ENCODE measurements around the gene GTF2I.

Gene GTF2I

DNA sequence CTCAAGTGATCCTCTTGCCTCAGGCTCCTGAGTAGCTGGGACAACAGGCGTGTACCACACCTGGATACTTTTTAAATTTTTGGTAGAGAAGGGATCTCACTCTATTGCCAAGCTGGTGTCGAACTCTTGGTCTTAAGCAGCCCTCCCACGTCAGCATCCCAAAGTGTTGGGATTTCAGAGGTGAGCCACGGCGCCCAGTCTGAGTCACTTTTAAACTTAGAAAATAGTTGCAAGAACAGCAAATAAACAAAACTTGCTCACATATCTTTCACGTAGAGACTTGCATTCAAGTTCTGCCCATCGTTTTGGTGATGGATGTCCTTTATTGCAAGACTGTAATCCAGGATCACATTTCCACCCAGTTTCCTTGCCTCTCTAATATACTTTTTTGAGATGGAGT lies 16.6 kb downstream of the GTF2I start:
- ATAC-seq, result no peak
- TF ChIP-seq, protein P1, sequence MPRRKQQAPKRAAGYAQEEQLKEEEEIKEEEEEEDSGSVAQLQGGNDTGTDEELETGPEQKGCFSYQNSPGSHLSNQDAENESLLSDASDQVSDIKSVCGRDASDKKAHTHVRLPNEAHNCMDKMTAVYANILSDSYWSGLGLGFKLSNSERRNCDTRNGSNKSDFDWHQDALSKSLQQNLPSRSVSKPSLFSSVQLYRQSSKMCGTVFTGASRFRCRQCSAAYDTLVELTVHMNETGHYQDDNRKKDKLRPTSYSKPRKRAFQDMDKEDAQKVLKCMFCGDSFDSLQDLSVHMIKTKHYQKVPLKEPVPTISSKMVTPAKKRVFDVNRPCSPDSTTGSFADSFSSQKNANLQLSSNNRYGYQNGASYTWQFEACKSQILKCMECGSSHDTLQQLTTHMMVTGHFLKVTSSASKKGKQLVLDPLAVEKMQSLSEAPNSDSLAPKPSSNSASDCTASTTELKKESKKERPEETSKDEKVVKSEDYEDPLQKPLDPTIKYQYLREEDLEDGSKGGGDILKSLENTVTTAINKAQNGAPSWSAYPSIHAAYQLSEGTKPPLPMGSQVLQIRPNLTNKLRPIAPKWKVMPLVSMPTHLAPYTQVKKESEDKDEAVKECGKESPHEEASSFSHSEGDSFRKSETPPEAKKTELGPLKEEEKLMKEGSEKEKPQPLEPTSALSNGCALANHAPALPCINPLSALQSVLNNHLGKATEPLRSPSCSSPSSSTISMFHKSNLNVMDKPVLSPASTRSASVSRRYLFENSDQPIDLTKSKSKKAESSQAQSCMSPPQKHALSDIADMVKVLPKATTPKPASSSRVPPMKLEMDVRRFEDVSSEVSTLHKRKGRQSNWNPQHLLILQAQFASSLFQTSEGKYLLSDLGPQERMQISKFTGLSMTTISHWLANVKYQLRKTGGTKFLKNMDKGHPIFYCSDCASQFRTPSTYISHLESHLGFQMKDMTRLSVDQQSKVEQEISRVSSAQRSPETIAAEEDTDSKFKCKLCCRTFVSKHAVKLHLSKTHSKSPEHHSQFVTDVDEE (CRISPR knock-in tag; IDR thresholded peaks at IDR 0.05), result no peak
- no peak for TF ChIP-seq ESRRG (CRISPR knock-in tag; IDR thresholded peaks at IDR 0.05)
- no peak for TF ChIP-seq ZFP3 (CRISPR knock-in tag; IDR thresholded peaks at IDR 0.05)
- TF ChIP-seq, protein P2, sequence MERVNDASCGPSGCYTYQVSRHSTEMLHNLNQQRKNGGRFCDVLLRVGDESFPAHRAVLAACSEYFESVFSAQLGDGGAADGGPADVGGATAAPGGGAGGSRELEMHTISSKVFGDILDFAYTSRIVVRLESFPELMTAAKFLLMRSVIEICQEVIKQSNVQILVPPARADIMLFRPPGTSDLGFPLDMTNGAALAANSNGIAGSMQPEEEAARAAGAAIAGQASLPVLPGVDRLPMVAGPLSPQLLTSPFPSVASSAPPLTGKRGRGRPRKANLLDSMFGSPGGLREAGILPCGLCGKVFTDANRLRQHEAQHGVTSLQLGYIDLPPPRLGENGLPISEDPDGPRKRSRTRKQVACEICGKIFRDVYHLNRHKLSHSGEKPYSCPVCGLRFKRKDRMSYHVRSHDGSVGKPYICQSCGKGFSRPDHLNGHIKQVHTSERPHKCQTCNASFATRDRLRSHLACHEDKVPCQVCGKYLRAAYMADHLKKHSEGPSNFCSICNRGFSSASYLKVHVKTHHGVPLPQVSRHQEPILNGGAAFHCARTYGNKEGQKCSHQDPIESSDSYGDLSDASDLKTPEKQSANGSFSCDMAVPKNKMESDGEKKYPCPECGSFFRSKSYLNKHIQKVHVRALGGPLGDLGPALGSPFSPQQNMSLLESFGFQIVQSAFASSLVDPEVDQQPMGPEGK (CRISPR knock-in tag; IDR thresholded peaks at IDR 0.05; ENCODE audit: borderline replicate concordance), result no peak
- no peak for TF ChIP-seq ISL1 (CRISPR knock-in tag; IDR thresholded peaks at IDR 0.05)
- no peak for TF ChIP-seq TCF4 (CRISPR knock-in tag; IDR thresholded peaks at IDR 0.05; ENCODE audit: borderline replicate concordance)
- TF ChIP-seq RARB (CRISPR knock-in tag; IDR thresholded peaks at IDR 0.05), result no peak
- no peak for TF ChIP-seq ZNF8 (CRISPR knock-in tag; IDR thresholded peaks at IDR 0.05)
- no peak for TF ChIP-seq SNAI2 (CRISPR knock-in tag; IDR thresholded peaks at IDR 0.05)
- TF ChIP-seq, protein P3, sequence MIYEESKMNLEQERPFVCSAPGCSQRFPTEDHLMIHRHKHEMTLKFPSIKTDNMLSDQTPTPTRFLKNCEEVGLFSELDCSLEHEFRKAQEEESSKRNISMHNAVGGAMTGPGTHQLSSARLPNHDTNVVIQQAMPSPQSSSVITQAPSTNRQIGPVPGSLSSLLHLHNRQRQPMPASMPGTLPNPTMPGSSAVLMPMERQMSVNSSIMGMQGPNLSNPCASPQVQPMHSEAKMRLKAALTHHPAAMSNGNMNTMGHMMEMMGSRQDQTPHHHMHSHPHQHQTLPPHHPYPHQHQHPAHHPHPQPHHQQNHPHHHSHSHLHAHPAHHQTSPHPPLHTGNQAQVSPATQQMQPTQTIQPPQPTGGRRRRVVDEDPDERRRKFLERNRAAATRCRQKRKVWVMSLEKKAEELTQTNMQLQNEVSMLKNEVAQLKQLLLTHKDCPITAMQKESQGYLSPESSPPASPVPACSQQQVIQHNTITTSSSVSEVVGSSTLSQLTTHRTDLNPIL (CRISPR knock-in tag; IDR thresholded peaks at IDR 0.05; ENCODE audit: low read depth), result no peak
- TF ChIP-seq, protein P4, sequence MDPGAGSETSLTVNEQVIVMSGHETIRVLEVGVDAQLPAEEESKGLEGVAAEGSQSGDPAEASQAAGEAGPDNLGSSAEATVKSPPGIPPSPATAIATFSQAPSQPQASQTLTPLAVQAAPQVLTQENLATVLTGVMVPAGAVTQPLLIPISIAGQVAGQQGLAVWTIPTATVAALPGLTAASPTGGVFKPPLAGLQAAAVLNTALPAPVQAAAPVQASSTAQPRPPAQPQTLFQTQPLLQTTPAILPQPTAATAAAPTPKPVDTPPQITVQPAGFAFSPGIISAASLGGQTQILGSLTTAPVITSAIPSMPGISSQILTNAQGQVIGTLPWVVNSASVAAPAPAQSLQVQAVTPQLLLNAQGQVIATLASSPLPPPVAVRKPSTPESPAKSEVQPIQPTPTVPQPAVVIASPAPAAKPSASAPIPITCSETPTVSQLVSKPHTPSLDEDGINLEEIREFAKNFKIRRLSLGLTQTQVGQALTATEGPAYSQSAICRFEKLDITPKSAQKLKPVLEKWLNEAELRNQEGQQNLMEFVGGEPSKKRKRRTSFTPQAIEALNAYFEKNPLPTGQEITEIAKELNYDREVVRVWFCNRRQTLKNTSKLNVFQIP (CRISPR knock-in tag; IDR thresholded peaks at IDR 0.05; ENCODE audit: borderline replicate concordance, low read depth), result no peak

DNA sequence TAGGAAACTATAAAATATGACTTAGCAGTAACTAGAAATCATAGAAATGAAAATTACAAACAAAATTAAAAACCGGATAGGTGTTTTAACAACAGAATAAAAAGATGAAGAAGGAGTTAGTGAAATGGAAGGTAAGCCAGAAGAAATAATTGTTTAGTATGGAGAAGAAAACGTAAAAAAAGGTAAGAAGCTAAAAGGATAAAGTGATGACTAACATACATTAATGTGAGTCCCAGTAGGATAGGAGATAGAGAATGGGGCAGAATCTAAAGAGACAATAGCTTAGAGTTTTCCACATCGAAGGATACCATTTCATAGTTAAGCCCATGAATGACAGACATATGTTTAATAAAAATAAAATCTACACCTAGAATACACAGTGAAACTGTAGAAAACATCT lies 25.3 kb downstream of the GTF2I start:
- TF ChIP-seq ZFP30 (CRISPR knock-in tag; IDR thresholded peaks at IDR 0.05) (peak; percentile 35; the same call in 1 of the 2 replicates), RARB (CRISPR knock-in tag; IDR thresholded peaks at IDR 0.05) (no peak), OSR1 (CRISPR knock-in tag; IDR thresholded peaks at IDR 0.05) (no peak)
- TF ChIP-seq, protein P5, sequence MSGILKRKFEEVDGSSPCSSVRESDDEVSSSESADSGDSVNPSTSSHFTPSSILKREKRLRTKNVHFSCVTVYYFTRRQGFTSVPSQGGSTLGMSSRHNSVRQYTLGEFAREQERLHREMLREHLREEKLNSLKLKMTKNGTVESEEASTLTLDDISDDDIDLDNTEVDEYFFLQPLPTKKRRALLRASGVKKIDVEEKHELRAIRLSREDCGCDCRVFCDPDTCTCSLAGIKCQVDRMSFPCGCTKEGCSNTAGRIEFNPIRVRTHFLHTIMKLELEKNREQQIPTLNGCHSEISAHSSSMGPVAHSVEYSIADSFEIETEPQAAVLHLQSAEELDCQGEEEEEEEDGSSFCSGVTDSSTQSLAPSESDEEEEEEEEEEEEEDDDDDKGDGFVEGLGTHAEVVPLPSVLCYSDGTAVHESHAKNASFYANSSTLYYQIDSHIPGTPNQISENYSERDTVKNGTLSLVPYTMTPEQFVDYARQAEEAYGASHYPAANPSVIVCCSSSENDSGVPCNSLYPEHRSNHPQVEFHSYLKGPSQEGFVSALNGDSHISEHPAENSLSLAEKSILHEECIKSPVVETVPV (CRISPR knock-in tag; IDR thresholded peaks at IDR 0.05), result no peak
- no peak for ATAC-seq

DNA sequence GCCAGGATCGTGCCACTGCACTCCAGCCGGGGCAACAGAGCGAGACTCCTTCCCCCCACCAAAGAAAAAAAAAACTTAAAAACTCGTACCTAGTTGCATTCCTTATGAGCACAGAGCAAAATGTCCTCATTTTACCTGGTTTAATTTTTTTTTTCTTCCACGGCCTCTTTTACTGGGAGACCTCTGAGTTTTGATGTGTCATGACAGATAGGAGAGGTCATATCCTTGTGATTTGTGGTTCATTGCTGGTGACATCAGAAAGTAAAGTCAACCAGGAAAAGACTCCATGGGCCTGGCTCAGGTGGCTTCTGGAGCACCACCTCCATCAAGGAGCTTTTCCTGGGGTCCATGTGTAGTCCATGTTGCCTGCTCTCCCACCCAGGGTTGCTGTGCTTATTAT lies 26.3 kb downstream of the GTF2I start:
- no peak for TF ChIP-seq ZNF8 (CRISPR knock-in tag; IDR thresholded peaks at IDR 0.05)
- no peak for TF ChIP-seq SNAI2 (CRISPR knock-in tag; IDR thresholded peaks at IDR 0.05)
- no peak for TF ChIP-seq CSDC2 (CRISPR knock-in tag; IDR thresholded peaks at IDR 0.05)
- ATAC-seq, result no peak

DNA sequence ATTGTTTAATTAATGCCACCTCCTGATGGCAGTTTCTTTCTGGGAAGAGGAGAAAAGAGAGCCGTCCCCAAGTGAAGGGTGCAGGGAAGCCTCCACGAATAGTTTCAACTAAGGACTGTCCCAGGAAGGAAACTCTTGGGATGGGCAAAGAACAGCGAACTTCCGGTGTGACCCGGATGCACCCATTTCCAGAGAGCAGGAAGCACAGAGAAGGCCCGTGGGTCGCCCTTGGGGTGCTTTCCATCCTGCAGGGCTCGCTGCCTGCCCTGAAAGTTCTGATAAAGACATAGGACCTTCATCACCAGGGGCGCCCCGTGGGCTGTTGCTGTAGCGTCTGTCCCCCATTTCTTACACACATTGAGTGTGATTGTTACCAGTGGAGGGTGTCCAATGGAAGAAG lies 27.0 kb downstream of the GTF2I start:
- ATAC-seq, result no peak
- TF ChIP-seq SNAI2 (CRISPR knock-in tag; IDR thresholded peaks at IDR 0.05) (no peak), ZNF70 (CRISPR knock-in tag; IDR thresholded peaks at IDR 0.05) (no peak), TOX (CRISPR knock-in tag; IDR thresholded peaks at IDR 0.05; ENCODE audit: borderline replicate concordance) (no peak), ARNTL (CRISPR knock-in tag; IDR thresholded peaks at IDR 0.05; ENCODE audit: borderline replicate concordance, low read depth) (no peak), ZC3H10 (CRISPR knock-in tag; IDR thresholded peaks at IDR 0.05) (no peak), ZFP30 (CRISPR knock-in tag; IDR thresholded peaks at IDR 0.05) (no peak)
- TF ChIP-seq, protein P1 (CRISPR knock-in tag; IDR thresholded peaks at IDR 0.05), result no peak
- TF ChIP-seq, protein P5 (CRISPR knock-in tag; IDR thresholded peaks at IDR 0.05), result no peak
- TF ChIP-seq, protein P4 (CRISPR knock-in tag; IDR thresholded peaks at IDR 0.05; ENCODE audit: borderline replicate concordance, low read depth), result no peak
